HEK293 (cell line): ENCODE data around the gene KRT81.

Experiments
- CTCF ChIA-PET: fragments of 350-600 bp; formaldehyde crosslinking; extraction: SDS; loops from one replicate; lab custom pipeline; 2021; ENCODE audit warnings: antibody characterized with exemption; lab: Yijun Ruan, JAX
- POLR2A ChIA-PET: fragments of 300-600 bp; formaldehyde crosslinking; extraction: SDS; loops from one replicate; lab custom pipeline; 2020; ENCODE audit warnings: antibody characterized with exemption, inconsistent platforms; lab: Yijun Ruan, JAX
- H3K27ac ChIP-seq: fragments of 200-500 bp; sonication (Bioruptor generic); 2 replicates; pipeline ENCODE4 v1.5.1; 2014; ENCODE audit warnings: low read depth, low read length, control low read depth, inconsistent platforms; ENCODE audit errors: extremely low read depth
- H3K36me3 ChIP-seq, 2 experiments: fragments of 200-500 bp in 1 of 2; sonication (Bioruptor generic) in 1 of 2; 1 replicate in 1 of 2; 2 replicates in 1 of 2; pipeline ENCODE4 v1.5.1; 2014 to 2017; ENCODE audit warnings: inconsistent platforms in 2 of 2, low read length in 2 of 2; ENCODE audit not compliant: control insufficient read depth in 2 of 2, insufficient read depth in 1 of 2
- H3K4me1 ChIP-seq: fragments of 200-500 bp; sonication (Bioruptor generic); 2 replicates; pipeline ENCODE4 v1.5.1; 2014; ENCODE audit warnings: mild to moderate bottlenecking, low read length, inconsistent platforms; ENCODE audit not compliant: control insufficient read depth, insufficient read depth
- H3K4me3 ChIP-seq: 2 replicates; pipeline ENCODE4 v1.5.1; 2011; ENCODE audit warnings: low read depth, mild to moderate bottlenecking, control low read depth, low read length, moderate library complexity
- H3K9me3 ChIP-seq: fragments of 200-500 bp; sonication (Bioruptor generic); 2 replicates; pipeline ENCODE4 v1.5.1; 2014; ENCODE audit warnings: low read depth, low read length, inconsistent platforms; ENCODE audit not compliant: control insufficient read depth, insufficient read depth
- AEBP2 ChIP-seq: fragments of 450-650 bp; formaldehyde crosslinking; IDR thresholded peaks from 2 replicates; pipeline ENCODE4 v1.5.1; 2016; ENCODE audit warnings: missing biosample characterization, missing genetic modification characterization, borderline replicate concordance
- FEZF1 ChIP-seq: fragments of 450-650 bp; formaldehyde crosslinking; IDR thresholded peaks from 2 replicates; pipeline ENCODE4 v1.5.1; 2016; ENCODE audit warnings: missing biosample characterization, missing genetic modification characterization
- GLI2 ChIP-seq: fragments of 450-650 bp; formaldehyde crosslinking; IDR thresholded peaks from 2 replicates; pipeline ENCODE4; 2017; ENCODE audit warnings: missing biosample characterization, missing genetic modification characterization, low read depth, borderline replicate concordance
- GLI4 ChIP-seq: fragments of 450-650 bp; formaldehyde crosslinking; IDR thresholded peaks from 2 replicates; pipeline ENCODE4 v1.5.1; 2016; ENCODE audit warnings: missing biosample characterization, missing genetic modification characterization
- HIC1 ChIP-seq: fragments of 450-650 bp; formaldehyde crosslinking; IDR thresholded peaks from 2 replicates; pipeline ENCODE4 v1.5.1; 2016; ENCODE audit warnings: missing biosample characterization, missing genetic modification characterization
- KLF7 ChIP-seq: fragments of 450-650 bp; formaldehyde crosslinking; IDR thresholded peaks from 2 replicates; pipeline ENCODE4 v1.5.1; 2016; ENCODE audit warnings: missing biosample characterization, missing genetic modification characterization, borderline replicate concordance
- MEIS1 ChIP-seq: sonication (generic); formaldehyde crosslinking; IDR thresholded peaks from 2 replicates; pipeline ENCODE4 v1.8.1; 2022; ENCODE audit warnings: missing genetic modification reagents, mild to moderate bottlenecking, borderline replicate concordance
- SCRT2 ChIP-seq: fragments of 450-650 bp; formaldehyde crosslinking; IDR thresholded peaks from 2 replicates; pipeline ENCODE4 v1.5.1; 2016; ENCODE audit warnings: missing biosample characterization, missing genetic modification characterization
- ZFP37 ChIP-seq: fragments of 450-650 bp; formaldehyde crosslinking; IDR thresholded peaks from 2 replicates; pipeline ENCODE4 v1.5.1; 2016; ENCODE audit warnings: missing biosample characterization, missing genetic modification characterization
- ZNF10 ChIP-seq: fragments of 450-650 bp; formaldehyde crosslinking; IDR thresholded peaks from 2 replicates; pipeline ENCODE4 v1.5.1; 2017; ENCODE audit warnings: missing biosample characterization, missing genetic modification characterization
- ZNF155 ChIP-seq: fragments of 450-650 bp; formaldehyde crosslinking; IDR thresholded peaks from 2 replicates; pipeline ENCODE4 v1.5.1; 2016; ENCODE audit warnings: missing biosample characterization, missing genetic modification characterization
- ZNF221 ChIP-seq: fragments of 450-650 bp; formaldehyde crosslinking; IDR thresholded peaks from 2 replicates; pipeline ENCODE4 v1.5.1; 2017; ENCODE audit warnings: missing biosample characterization, missing genetic modification characterization, borderline replicate concordance
- ZNF23 ChIP-seq: fragments of 450-650 bp; formaldehyde crosslinking; IDR thresholded peaks from 2 replicates; pipeline ENCODE4 v1.5.1; 2016; ENCODE audit warnings: missing biosample characterization, missing genetic modification characterization, borderline replicate concordance
- ZNF239 ChIP-seq: fragments of 450-650 bp; formaldehyde crosslinking; IDR thresholded peaks from 2 replicates; pipeline ENCODE4 v1.5.1; 2016; ENCODE audit warnings: missing biosample characterization, missing genetic modification characterization
- ZNF341 ChIP-seq: fragments of 450-650 bp; formaldehyde crosslinking; IDR thresholded peaks from 2 replicates; pipeline ENCODE4; 2016; ENCODE audit warnings: low read depth, missing biosample characterization, missing genetic modification characterization
- ZNF501 ChIP-seq: fragments of 450-650 bp; formaldehyde crosslinking; IDR thresholded peaks from 2 replicates; pipeline ENCODE4 v1.5.1; 2016; ENCODE audit warnings: missing biosample characterization, missing genetic modification characterization
- ZNF513 ChIP-seq: fragments of 450-650 bp; IDR thresholded peaks from 2 replicates; pipeline ENCODE4 v1.5.1; 2018; ENCODE audit warnings: missing biosample characterization, missing genetic modification characterization
- ZNF530 ChIP-seq: fragments of 450-650 bp; formaldehyde crosslinking; IDR thresholded peaks from 2 replicates; pipeline ENCODE4 v1.5.1; 2016; ENCODE audit warnings: low read depth, missing biosample characterization, missing genetic modification characterization
- ZNF571 ChIP-seq: fragments of 450-650 bp; formaldehyde crosslinking; IDR thresholded peaks from 2 replicates; pipeline ENCODE4 v1.5.0; 2017; ENCODE audit warnings: missing biosample characterization, missing genetic modification characterization
- ZNF792 ChIP-seq: fragments of 450-650 bp; formaldehyde crosslinking; IDR thresholded peaks from 2 replicates; pipeline ENCODE4 v1.5.1; 2016; ENCODE audit warnings: missing biosample characterization, missing genetic modification characterization
- ZSCAN30 ChIP-seq: fragments of 450-650 bp; IDR thresholded peaks from 2 replicates; pipeline ENCODE4 v1.5.1; 2018; ENCODE audit warnings: missing biosample characterization, mild to moderate bottlenecking, missing genetic modification characterization, moderate library complexity
- TF ChIP-seq, protein P1 (sequence below): fragments of 450-650 bp; formaldehyde crosslinking; IDR thresholded peaks from 2 replicates; pipeline ENCODE4 v1.5.1; 2017; ENCODE audit warnings: missing biosample characterization, missing genetic modification characterization

The KRT81 gene

DNA sequence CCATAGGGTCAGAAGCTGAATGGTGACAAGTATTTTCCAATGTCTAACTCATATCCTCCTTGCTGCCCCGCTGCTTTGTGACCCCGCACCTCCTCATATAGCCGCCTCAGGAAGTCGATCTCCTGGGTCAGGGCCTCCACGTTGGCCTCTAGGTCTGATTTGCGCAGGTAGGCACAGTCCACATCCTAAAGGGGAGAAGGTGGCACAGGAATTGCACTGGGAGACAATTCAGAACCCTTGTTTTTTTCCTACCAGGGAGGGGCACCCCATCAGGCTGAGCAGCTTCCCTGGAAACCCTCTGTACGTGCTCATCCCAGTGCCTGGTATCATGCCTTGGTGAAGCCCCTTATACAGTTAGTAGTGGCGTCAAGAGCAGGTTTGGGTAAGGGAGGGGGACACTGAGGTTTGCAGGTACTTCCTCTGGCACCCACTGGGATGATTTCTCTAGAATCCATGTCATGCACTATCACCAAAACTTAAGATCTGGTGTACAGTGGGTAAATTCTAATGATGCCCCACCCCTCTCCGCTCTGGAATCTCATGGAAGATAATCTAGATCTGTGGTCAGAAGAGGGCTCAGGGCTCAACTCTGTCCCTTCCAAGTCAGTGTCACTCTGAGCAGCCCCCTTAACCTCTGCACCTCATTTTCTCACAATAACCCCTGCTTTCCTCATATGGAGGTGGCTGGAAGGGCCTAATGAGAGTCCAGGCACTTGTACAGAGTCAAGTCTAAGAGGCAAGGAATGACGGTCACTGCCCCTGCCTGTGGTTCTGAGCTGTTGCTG, 37.0 kb downstream of the KRT81 start:
- Histone ChIP-seq H3K4me1 (no peaks in the 10 kb centered on the region), H3K4me3 (no peak overlapping the region), H3K9me3 (no peaks in the 10 kb centered on the region), H3K36me3 (no peaks in the 10 kb centered on the region), H3K27ac (no peak overlapping the region)
- TF ChIP-seq GLI2 (tag by site-specific recombination) = no peak
- TF ChIP-seq ZFP37 (tag by site-specific recombination) = no peak
- POLR2A ChIA-PET = no interaction called here
- CTCF ChIA-PET = interaction anchor here (0.8 to 1.0 kb wide), 3 partner anchors 25 to 32 kb away, joined by 3 to 6 read pairs (median 6); no protein-coding TSS in a partner anchor

GRCh38 chr12:52253391-52254179, 37.7 kb downstream of the KRT81 start:
- H3K36me3 ChIP-seq = no peaks in the 10 kb centered on the region
- H3K9me3 ChIP-seq = no peaks in the 10 kb centered on the region
- TF ChIP-seq KLF7 (tag by site-specific recombination) = no peak
- TF ChIP-seq SCRT2 (tag by site-specific recombination) = no peak
- TF ChIP-seq AEBP2 = no peak
- TF ChIP-seq ZNF221 (tag by site-specific recombination) = no peak
- no peak overlapping the region for H3K27ac ChIP-seq
- no peak overlapping the region for H3K4me3 ChIP-seq
- POLR2A ChIA-PET = no interaction called here
- H3K4me1 ChIP-seq = no peaks in the 10 kb centered on the region
- CTCF ChIA-PET = interaction anchor here (0.7 to 3.3 kb wide), 6 partner anchors 9 to 74 kb away, joined by 3 to 18 read pairs (median 4); no protein-coding TSS in a partner anchor

GRCh38 chr12:52252728-52253343, 38.5 kb downstream of the KRT81 start:
- H3K9me3 ChIP-seq = no peaks in the 10 kb centered on the region
- peaks cover under 1% of the 10 kb centered on the region; the same call in 1 of the 2 replicates for H3K4me1 ChIP-seq
- no peaks in the 10 kb centered on the region for H3K36me3 ChIP-seq
- H3K27ac ChIP-seq = no peak overlapping the region
- no peak for TF ChIP-seq ZNF23 (tag by site-specific recombination)
- TF ChIP-seq, protein P1, sequence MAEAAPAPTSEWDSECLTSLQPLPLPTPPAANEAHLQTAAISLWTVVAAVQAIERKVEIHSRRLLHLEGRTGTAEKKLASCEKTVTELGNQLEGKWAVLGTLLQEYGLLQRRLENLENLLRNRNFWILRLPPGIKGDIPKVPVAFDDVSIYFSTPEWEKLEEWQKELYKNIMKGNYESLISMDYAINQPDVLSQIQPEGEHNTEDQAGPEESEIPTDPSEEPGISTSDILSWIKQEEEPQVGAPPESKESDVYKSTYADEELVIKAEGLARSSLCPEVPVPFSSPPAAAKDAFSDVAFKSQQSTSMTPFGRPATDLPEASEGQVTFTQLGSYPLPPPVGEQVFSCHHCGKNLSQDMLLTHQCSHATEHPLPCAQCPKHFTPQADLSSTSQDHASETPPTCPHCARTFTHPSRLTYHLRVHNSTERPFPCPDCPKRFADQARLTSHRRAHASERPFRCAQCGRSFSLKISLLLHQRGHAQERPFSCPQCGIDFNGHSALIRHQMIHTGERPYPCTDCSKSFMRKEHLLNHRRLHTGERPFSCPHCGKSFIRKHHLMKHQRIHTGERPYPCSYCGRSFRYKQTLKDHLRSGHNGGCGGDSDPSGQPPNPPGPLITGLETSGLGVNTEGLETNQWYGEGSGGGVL (tag by site-specific recombination) = no peak
- no peak for TF ChIP-seq ZNF513 (tag by site-specific recombination)
- TF ChIP-seq ZNF571 (tag by site-specific recombination) = no peak
- TF ChIP-seq MEIS1 (CRISPR knock-in tag) = no peak
- TF ChIP-seq ZNF501 (tag by site-specific recombination) = no peak
- no peak for TF ChIP-seq ZNF155 (tag by site-specific recombination)
- TF ChIP-seq ZNF530 (tag by site-specific recombination) = no peak
- no peak for TF ChIP-seq ZSCAN30
- TF ChIP-seq ZNF10 (tag by site-specific recombination) = no peak
- no peak for TF ChIP-seq GLI4 (tag by site-specific recombination)
- no peak for TF ChIP-seq FEZF1
- no peak for TF ChIP-seq HIC1 (tag by site-specific recombination)
- TF ChIP-seq ZNF792 (tag by site-specific recombination) = no peak
- TF ChIP-seq ZNF239 (tag by site-specific recombination) = no peak
- no peak for TF ChIP-seq ZNF341 (tag by site-specific recombination)
- CTCF ChIA-PET = interaction anchor here (0.6 to 3.3 kb wide), 12 partner anchors 8 to 626 kb away, joined by 3 to 18 read pairs (median 4); no protein-coding TSS in a partner anchor
- H3K4me3 ChIP-seq = no peak overlapping the region
- POLR2A ChIA-PET = no interaction called here
